UCSD-AML1 (cell line): ENCODE data around the gene GCKR.
"Not testable (repeated sequence)": the region's sequence is repeated elsewhere in the genome, so short reads cannot be mapped to it uniquely, and the experiment has no call there.

Experiments
- DNase-seq: peaks from one replicate; lab custom pipeline; 2025; ENCODE audit not compliant: unreplicated experiment; lab: John Stamatoyannopoulos, UW

The GCKR gene

GRCh38 chr2:27509326-27509725 is 12.7 kb downstream of the GCKR start:
- DNase-seq: no peak

GRCh38 chr2:27518113-27518781 is 21.6 kb downstream of the GCKR start:
- DNase-seq: no peak

- DNase-seq: no peak
Measured at GRCh38 chr2:27518782-27519113, 22.1 kb downstream of the GCKR start.

GRCh38 chr2:27520316-27520715 is 23.7 kb downstream of the GCKR start:
- DNase-seq: no peak

DNA sequence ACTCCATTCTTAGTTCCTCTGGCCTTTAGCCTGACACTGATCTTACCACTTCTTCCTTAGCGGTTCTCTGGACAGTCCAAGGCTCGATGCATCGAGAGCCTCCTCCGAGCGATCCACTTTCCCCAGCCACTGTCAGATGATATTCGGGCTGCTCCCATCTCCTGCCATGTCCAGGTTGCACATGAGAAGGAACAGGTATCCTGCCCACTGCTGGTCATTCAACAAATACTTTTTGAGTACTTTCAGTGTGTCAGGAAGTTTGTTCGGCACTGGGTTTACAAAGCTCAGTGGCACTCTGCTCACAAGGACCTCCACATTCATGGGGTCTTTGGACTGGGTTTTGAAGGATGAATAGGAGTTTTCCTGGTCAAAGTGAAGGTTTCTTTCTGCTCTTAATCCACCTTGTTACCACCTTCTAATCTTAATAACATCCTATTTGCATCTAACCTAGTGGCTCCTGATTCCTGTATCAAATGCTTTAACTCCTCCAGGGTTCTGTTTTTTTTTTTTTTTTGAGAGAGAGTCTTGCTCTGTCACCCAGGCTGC is 25.8 kb downstream of the GCKR start:
- no peak for DNase-seq

GRCh38 chr2:27527182-27527581 is 30.5 kb downstream of the GCKR start:
- no peak for DNase-seq

DNA sequence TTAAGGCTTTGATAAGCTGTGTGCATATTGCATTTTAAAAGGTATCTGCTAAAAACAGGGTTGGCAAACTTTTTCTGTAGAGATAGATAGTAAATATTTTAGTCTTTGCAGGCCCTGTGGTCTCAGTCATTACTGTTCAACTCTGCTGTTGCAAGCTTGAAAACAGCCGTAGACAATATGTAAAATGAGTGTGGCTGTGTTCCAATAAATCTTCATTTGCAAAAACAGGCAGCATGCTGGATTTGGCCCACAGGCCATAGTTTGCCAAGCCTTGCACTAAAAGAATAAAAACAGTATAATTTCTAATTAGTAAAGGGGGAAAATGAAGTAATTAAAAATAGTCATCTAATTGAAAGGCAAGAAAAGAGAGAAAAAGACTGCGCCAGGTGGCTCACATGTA is 35.3 kb downstream of the GCKR start:
- DNase-seq: no peak

GRCh38 chr2:27537287-27537686 is 40.6 kb downstream of the GCKR start:
- no peak for DNase-seq

DNA sequence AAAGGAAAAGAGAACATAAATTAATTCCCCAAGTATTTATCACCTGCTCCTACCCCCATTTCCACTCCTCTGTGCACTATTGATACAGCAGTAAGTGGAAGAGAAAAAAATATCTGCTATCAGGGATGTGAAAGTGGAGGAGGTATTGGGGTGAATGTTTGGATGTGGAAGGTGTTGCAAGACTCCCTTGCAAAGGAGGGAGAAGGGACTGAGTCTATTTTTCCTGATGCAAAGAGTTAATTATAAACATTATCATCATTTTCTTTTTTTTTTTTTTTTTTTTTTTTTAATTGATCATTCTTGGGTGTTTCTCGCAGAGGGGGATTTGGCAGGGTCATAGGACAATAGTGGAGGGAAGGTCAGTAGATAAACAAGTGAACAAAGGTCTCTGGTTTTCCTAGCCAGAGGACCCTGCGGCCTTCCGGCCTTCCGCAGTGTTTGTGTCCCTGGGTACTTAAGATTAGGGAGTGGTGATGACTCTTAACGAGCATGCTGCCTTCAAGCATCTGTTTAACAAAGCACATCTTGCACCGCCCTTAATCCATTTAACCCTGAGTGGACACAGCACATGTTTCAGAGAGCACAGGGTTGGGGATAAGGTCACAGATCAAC is 42.3 kb downstream of the GCKR start:
- DNase-seq: not testable (repeated sequence)

DNA sequence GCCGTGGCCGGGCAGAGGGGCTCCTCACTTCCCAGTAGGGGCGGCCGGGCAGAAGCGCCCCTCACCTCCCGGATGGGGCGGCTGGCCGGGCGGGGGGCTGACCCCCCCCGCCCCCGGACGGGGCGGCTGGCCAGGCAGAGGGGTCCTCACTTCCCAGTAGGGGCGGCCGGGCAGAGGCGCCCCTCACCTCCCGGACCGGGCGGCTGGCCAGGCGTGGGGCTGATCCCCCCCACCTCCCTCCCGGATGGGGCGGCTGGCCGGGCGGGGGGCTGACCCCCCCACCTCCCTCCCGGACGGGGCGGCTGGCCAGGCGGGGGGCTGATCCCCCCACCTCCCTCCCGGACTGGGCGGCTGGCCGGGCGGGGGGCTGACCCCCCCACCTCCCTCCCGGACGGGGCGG is 43.0 kb downstream of the GCKR start:
- not testable (repeated sequence) for DNase-seq

GRCh38 chr2:27544143-27544821 is 47.6 kb downstream of the GCKR start:
- DNase-seq: no peak

- DNase-seq: no peak
Measured at GRCh38 chr2:27545348-27546141, 48.9 kb downstream of the GCKR start.

DNA sequence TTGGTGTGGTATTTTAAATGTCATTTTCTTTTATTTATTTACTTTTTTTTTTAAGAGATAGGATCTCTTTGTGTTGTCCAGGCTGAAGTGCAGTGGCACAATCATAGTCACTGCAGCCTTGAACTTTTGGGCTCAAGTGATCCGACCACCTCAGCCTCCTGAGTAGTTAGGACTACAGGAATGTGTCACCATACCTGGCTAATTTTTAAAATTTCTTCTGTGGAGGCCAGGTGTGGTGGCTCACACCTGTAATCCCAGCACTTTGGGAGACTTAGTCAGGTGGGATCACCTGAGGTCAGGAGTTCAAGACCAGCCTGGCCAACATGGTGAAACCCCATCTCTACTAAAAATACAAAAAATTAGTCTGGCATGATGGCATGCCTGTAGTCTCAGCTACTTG is 52.7 kb downstream of the GCKR start:
- DNase-seq: no peak

GRCh38 chr2:27551514-27551913 is 54.9 kb downstream of the GCKR start:
- no peak for DNase-seq

DNA sequence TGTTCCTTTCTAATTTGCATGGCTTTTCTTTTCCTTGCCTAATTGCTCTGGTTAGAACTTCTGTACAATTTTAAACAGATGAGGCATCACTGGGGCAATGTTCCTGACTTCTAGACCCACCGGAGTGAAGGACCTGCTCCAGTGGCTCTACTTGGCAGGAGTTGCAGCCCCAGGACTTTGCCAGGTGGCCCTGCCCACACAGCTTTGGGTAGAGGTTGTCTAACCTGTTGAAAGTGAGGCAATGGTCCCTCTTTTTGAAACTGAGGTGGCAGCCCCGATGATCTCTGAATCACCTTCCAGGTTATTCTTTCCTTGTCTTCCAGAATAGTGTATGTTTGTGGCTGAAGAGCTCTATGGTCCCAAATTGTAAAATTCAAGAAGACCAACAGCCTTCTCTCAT is 56.3 kb downstream of the GCKR start:
- DNase-seq: no peak

DNA sequence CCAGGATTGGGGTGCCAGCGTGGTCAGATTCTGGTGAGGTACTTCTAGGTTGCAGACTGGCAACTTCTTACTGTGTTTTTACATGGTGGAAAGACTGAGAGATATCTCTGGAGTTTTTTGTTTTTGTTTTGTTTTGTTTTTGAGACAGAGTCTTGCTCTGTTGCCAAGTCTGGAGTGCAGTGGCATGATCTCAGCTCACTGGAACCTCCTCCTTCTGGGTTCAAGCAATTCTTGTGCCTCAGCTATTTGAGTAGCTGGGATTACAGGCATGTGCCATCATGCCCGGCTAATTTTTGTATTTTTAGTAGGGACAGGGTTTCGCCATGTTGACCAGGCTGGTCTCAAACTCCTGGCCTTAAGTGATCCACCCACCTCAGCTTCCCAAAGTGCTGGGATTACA is 57.8 kb downstream of the GCKR start:
- not testable (repeated sequence) for DNase-seq

- DNase-seq: no peak
Measured at GRCh38 chr2:27559228-27559627, 62.6 kb downstream of the GCKR start.

GRCh38 chr2:27561060-27561459 is 64.4 kb downstream of the GCKR start:
- no peak for DNase-seq

GRCh38 chr2:27566628-27567027 is 70.0 kb downstream of the GCKR start:
- no peak for DNase-seq

DNA sequence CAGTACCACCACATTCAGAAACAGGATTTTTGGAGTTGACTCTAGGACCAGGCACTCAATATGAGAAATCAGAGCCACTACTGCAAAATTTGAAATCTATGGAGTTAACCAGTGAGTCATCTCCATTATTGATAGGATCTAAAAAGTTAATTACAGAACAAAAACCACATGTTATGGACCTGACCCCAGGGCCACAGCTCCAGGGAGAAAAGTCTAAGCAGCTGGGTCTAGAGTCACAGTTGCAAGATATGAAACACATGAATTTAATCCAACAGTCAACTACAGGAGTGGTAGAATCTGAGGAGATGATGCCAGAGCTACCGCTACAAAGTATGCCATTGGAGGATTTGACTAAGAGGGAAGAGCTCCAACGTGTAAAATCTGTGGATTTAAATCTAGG is 72.8 kb downstream of the GCKR start:
- DNase-seq: no peak

DNA sequence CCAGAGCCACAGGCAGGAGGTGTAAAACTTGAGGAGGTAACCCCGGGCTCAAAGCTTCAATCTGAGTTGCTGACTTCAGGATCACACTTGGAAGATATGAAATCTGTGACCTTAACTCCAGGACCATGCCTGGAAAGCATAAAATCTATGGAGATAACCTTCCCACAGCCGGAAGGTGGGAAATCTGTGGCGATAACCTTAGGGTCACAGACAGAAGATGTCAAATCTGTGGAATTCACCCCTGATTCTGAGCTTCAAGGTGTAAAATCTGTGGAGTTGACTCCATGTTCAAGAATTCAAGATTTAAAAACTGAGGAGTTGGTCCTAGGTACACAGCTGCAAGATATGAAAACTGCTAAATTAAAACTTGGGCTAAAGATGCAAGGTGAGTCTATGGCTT is 74.6 kb downstream of the GCKR start:
- DNase-seq: no peak

DNA sequence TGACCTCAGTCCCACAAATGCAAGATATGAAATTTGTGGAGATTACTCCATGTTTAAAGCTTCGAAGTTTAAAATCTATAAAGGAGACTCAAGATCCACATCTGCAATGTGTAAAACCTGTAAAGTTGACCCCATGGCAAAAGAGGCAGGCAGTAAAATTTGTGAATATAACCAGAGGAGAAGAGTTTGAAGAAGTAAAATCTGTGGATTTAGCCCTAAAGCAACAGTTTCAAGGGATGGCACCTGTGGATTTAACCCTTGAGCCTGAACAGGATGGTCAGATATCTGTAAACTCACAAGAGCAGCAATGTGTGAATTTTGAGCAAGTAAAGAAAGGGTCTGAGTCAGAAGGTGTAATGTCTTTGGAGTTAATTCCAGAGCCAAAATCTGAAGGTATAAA is 75.0 kb downstream of the GCKR start:
- no peak for DNase-seq
